Measurements from ENCODE around the gene FAM90A26. TPM values are rescaled to one million over a fixed set of nuclear protein-coding genes. Genes with fewer than 3 reads are reported as not detected.
"Not testable (repeated sequence)": the region's sequence is repeated elsewhere in the genome, so short reads cannot be mapped to it uniquely, and the experiment has no call there.

FAM90A26 gene, protein sequence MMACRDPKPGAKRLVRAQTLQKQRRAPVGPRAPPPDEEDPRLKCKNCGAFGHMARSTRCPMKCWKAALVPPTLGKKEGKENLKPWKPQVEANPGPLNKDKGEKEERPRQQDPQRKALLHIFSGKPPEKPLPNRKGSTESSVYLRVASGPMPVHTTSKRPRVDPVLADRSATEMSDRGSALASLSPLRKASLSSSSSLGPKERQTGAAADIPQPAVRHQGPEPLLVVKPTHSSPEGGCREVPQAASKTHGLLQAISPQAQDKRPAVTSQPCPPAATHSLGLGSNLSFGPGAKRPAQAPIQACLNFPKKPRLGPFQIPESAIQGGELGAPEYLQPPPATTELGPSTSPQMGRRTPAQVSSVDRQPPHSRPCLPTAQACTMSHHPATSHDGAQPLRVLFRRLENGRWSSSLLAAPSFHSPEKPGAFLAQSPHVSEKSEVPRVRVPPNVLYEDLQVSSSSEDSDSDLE
- polyA plus RNA-seq (2013, experiment 1 of 2), result not detected
- polyA plus RNA-seq (2013, experiment 2 of 2), result not detected

DNA sequence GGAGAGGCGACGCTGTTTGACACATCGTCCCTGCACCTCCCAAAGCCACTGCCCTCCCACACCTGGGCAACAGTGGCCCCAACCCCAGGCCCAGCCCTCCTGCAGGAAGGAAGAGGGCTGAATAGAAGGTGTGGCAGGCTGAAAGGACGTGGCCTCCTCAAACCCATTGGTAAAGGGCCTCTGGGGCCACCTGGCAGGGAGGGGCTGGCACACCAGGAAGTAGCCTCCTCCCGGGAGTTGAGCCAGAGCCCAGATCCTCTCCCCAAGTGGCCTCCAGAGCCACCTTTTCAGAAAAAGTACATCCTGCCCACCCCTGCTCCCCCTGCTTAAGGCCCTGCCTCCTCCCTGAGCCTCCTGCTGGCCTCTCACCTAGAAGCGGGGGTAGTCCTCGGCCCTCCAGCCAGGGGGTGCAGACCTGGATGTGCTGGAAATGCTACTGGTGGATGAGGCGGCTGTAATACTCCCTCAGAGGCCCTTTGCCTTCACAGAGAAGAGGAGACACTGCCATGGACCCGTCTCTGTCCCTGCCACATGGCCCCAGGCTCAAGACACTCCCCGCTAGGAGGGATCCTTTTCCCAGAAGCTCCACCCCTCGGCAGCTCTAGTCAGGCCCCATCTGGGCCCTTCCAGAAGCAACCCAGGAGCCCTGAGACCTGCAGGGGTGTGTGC, at the start of gene FAM90A26:
Gene FAM90A26 (plus strand): TSS at position 619 of the 669 bp plus-strand sequence. CDS start 2,764 bp downstream, outside the sequence.
- not testable (repeated sequence) for H3K4me1 ChIP-seq (ENCODE audit: control insufficient read depth, insufficient read depth, low read length, poor library complexity, severe bottlenecking); H3K36me3 ChIP-seq (ENCODE audit: control insufficient read depth, insufficient read depth, low read length); H3K4me3 ChIP-seq (ENCODE audit: extremely low read depth, insufficient read depth, low read length, poor library complexity, severe bottlenecking); H3K9me3 ChIP-seq (ENCODE audit: control insufficient read depth, low read length); H3K27ac ChIP-seq (ENCODE audit: low read depth, low read length, severe bottlenecking)
- no CpG with 5 or more reads among the region's 11 CpGs for WGBS, 2 experiments (ENCODE audit: insufficient coverage in 2 of 2)

DNA sequence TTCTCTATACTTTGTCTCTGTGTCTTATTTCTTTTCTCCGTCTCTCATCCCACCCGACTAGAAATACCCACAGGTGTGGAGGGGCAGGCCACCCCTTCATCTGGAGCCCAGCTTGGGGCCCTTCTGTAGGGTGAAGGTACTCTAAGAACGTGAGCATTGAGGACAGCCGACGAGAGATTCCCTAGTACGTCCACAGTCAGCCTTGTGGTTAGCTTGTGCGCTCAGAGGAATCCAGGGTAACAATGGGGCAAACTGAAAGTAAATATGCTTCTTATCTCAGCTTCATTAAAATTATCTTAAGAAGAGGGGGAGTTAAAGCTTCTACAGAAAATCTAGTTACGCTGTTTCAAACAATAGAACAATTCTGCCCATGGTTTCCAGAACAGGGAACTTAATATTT, 47.5 kb upstream of the FAM90A26 start:
- not testable (repeated sequence) for H3K36me3 ChIP-seq (ENCODE audit: control insufficient read depth, insufficient read depth, low read length); H3K4me3 ChIP-seq (ENCODE audit: extremely low read depth, insufficient read depth, low read length, poor library complexity, severe bottlenecking); H3K4me1 ChIP-seq (ENCODE audit: control insufficient read depth, insufficient read depth, low read length, poor library complexity, severe bottlenecking); H3K9me3 ChIP-seq (ENCODE audit: control insufficient read depth, low read length); H3K27ac ChIP-seq (ENCODE audit: low read depth, low read length, severe bottlenecking)
- WGBS, 2 experiments (ENCODE audit: insufficient coverage in 2 of 2), result 96% methylated on average over 3 of the region's 8 CpGs; no CpG with 5 or more reads in 1 of the 2 experiments

DNA sequence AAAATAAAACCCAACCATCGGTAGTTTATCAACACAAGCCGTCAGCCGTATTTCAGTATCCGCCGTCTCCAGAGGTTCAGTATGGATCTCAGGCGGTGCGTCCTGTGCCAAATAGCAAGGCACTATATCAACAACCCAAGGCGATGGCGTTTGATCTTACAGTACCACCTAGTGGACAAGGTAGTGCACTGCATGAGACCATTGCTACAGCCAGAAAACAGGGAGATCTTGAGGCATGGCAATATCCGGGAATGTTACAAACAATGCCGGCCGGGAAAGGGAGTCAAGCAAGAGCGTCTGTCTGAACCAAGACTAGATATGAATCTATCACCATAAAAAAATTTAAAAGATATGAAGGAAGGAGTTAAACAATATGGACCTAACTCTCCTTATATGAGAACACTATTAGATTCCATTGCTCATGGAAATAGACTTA, 46.6 kb upstream of the FAM90A26 start:
- not testable (repeated sequence) for H3K27ac ChIP-seq (ENCODE audit: low read depth, low read length, severe bottlenecking); H3K9me3 ChIP-seq (ENCODE audit: control insufficient read depth, low read length); H3K4me3 ChIP-seq (ENCODE audit: extremely low read depth, insufficient read depth, low read length, poor library complexity, severe bottlenecking); H3K4me1 ChIP-seq (ENCODE audit: control insufficient read depth, insufficient read depth, low read length, poor library complexity, severe bottlenecking); H3K36me3 ChIP-seq (ENCODE audit: control insufficient read depth, insufficient read depth, low read length)
- 15 to 17% methylated on average over 7 to 9 of the region's 13 CpGs for WGBS, 2 experiments (ENCODE audit: insufficient coverage in 2 of 2)

DNA sequence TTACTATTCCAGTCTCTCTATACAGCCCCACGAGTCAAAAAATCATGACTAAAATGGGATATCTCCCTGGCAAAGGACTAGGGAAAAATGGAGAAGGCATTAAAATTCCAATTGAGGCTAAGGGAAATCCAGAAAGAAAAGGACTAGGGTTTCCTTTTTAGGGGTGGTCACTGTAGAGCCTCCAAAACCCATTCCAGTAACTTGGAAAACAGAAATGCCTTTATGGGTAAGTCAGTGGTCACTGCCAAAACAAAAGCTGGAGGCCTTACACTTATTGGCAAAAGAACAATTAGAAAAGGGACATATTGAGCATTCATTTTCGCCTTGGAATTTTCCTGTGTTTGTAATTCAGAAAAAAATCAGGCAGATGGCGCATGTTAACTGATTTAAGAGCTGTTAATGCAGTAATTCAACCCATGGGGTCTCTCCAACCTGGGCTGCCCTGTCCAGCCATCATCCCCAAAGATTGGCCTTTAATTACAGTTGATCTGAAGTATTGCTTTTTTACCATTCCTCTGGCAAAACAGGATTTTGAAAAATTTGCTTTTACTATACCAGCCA, 44.5 kb upstream of the FAM90A26 start:
- H3K4me1 ChIP-seq (ENCODE audit: control insufficient read depth, insufficient read depth, low read length, poor library complexity, severe bottlenecking); H3K36me3 ChIP-seq (ENCODE audit: control insufficient read depth, insufficient read depth, low read length); H3K9me3 ChIP-seq (ENCODE audit: control insufficient read depth, low read length); H3K27ac ChIP-seq (ENCODE audit: low read depth, low read length, severe bottlenecking); H3K4me3 ChIP-seq (ENCODE audit: extremely low read depth, insufficient read depth, low read length, poor library complexity, severe bottlenecking): not testable (repeated sequence)
- 81 to 83% methylated on average over 2 of the region's 3 CpGs for WGBS, 2 experiments (ENCODE audit: insufficient coverage in 2 of 2)

- H3K4me3 ChIP-seq (ENCODE audit: extremely low read depth, insufficient read depth, low read length, poor library complexity, severe bottlenecking); H3K27ac ChIP-seq (ENCODE audit: low read depth, low read length, severe bottlenecking); H3K9me3 ChIP-seq (ENCODE audit: control insufficient read depth, low read length); H3K36me3 ChIP-seq (ENCODE audit: control insufficient read depth, insufficient read depth, low read length); H3K4me1 ChIP-seq (ENCODE audit: control insufficient read depth, insufficient read depth, low read length, poor library complexity, severe bottlenecking): not testable (repeated sequence)
- 58 to 100% methylated on average over 1 to 4 of the region's 7 CpGs for WGBS, 2 experiments (ENCODE audit: insufficient coverage in 2 of 2)
These were observed 38.8 kb upstream of the FAM90A26 start for GRCh38 chr4:9131420-9131819.

DNA sequence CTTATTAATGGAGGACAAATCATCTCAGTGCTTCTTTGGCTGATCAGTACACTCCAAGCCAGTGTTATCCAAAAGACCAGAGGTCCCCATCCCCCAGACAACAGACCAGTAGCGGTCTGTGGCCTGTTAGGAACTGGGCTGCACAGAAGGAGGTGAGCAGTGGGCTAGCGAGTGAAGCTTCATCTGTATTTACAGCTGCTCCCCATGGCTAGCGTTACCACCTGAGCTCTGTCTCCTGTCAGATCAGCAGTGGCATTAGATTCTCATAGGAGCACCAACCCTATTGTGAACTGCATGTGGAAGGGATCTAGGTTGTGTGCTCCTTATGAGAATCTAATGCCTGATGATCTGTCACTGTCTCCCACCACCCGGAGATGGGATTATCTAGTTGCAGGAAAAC, 37.4 kb upstream of the FAM90A26 start:
- WGBS, 2 experiments (ENCODE audit: insufficient coverage in 2 of 2), result 100% methylated on average over 1 to 2 of the region's 4 CpGs
- H3K36me3 ChIP-seq (ENCODE audit: control insufficient read depth, insufficient read depth, low read length); H3K27ac ChIP-seq (ENCODE audit: low read depth, low read length, severe bottlenecking); H3K4me3 ChIP-seq (ENCODE audit: extremely low read depth, insufficient read depth, low read length, poor library complexity, severe bottlenecking); H3K9me3 ChIP-seq (ENCODE audit: control insufficient read depth, low read length); H3K4me1 ChIP-seq (ENCODE audit: control insufficient read depth, insufficient read depth, low read length, poor library complexity, severe bottlenecking): not testable (repeated sequence)

DNA sequence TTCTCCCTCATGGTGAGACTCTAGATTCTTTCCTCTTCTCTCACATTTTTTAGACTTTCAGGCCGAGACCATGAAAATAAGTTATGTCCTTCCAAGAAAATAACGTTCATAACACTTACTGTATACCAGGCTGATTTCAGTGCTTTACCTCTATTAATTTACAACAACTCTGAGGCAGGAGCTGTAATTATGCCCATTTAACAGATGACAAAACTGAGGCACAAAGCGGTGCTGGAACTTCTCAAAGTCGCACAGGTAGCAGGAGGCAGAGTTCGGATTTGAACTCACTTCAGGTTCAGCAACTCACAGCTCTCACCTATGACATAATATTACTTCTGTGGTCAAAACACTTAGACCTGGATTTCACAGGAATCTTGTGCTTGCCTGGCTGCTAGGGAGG, 36.2 kb upstream of the FAM90A26 start:
- not testable (repeated sequence) for H3K27ac ChIP-seq (ENCODE audit: low read depth, low read length, severe bottlenecking); H3K36me3 ChIP-seq (ENCODE audit: control insufficient read depth, insufficient read depth, low read length); H3K4me3 ChIP-seq (ENCODE audit: extremely low read depth, insufficient read depth, low read length, poor library complexity, severe bottlenecking); H3K9me3 ChIP-seq (ENCODE audit: control insufficient read depth, low read length); H3K4me1 ChIP-seq (ENCODE audit: control insufficient read depth, insufficient read depth, low read length, poor library complexity, severe bottlenecking)
- WGBS, 2 experiments (ENCODE audit: insufficient coverage in 2 of 2), result 91% methylated on average over 5 of the region's 5 CpGs

DNA sequence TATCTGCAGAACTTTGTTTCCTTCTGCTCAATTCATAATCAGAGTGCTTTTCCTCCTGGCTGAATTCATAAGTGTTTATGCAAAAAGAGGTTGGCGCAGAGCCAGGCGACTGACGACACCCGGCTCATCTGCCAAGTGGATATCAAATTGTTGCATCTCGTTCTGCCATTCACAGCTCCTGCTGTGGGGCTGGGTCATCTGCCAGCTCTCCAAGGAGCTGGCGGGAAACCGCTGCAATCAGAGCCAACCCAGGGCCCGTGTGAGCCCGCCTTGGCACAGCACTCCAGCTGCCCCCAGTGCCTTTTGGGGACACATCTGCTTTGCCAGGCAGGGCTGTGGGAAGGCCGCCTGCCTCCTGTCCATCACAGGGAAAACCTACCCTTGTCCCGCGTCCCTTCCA, 35.7 kb upstream of the FAM90A26 start:
- H3K4me3 ChIP-seq (ENCODE audit: extremely low read depth, insufficient read depth, low read length, poor library complexity, severe bottlenecking); H3K27ac ChIP-seq (ENCODE audit: low read depth, low read length, severe bottlenecking); H3K9me3 ChIP-seq (ENCODE audit: control insufficient read depth, low read length); H3K4me1 ChIP-seq (ENCODE audit: control insufficient read depth, insufficient read depth, low read length, poor library complexity, severe bottlenecking); H3K36me3 ChIP-seq (ENCODE audit: control insufficient read depth, insufficient read depth, low read length): not testable (repeated sequence)
- 92 to 93% methylated on average over 5 to 8 of the region's 12 CpGs for WGBS, 2 experiments (ENCODE audit: insufficient coverage in 2 of 2)

GRCh38 chr4:9141050-9141449, 29.2 kb upstream of the FAM90A26 start:
- not testable (repeated sequence) for H3K4me1 ChIP-seq (ENCODE audit: control insufficient read depth, insufficient read depth, low read length, poor library complexity, severe bottlenecking); H3K27ac ChIP-seq (ENCODE audit: low read depth, low read length, severe bottlenecking); H3K4me3 ChIP-seq (ENCODE audit: extremely low read depth, insufficient read depth, low read length, poor library complexity, severe bottlenecking); H3K9me3 ChIP-seq (ENCODE audit: control insufficient read depth, low read length); H3K36me3 ChIP-seq (ENCODE audit: control insufficient read depth, insufficient read depth, low read length)
- WGBS, 2 experiments (ENCODE audit: insufficient coverage in 2 of 2), result 90 to 95% methylated on average over 6 to 9 of the region's 11 CpGs

DNA sequence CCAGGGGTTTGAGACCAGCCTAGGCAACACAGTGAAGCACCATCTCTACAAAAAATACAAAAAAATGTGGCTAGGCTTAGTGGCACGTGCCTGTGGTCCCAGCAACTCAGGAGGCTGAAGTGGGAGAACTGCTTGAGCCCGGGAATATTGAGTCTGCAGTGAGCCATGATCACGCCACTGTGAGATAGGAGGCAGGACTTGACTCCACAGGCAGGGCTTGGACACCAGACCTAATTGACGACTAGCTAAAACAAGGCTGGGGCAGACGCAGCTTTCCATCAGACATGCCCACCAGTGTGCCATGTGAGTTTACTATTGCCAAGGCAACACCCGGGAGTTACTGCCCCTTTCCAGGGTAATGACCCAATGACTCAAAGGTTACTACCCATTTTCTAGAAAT, 27.4 kb upstream of the FAM90A26 start:
- 88 to 94% methylated on average over 5 to 6 of the region's 6 CpGs for WGBS, 2 experiments (ENCODE audit: insufficient coverage in 2 of 2)
- not testable (repeated sequence) for H3K9me3 ChIP-seq (ENCODE audit: control insufficient read depth, low read length); H3K4me3 ChIP-seq (ENCODE audit: extremely low read depth, insufficient read depth, low read length, poor library complexity, severe bottlenecking); H3K36me3 ChIP-seq (ENCODE audit: control insufficient read depth, insufficient read depth, low read length); H3K4me1 ChIP-seq (ENCODE audit: control insufficient read depth, insufficient read depth, low read length, poor library complexity, severe bottlenecking); H3K27ac ChIP-seq (ENCODE audit: low read depth, low read length, severe bottlenecking)
